GM21526 (cell line): ENCODE measurements around the gene MED15.
"Not testable (repeated sequence)": the region's sequence is repeated elsewhere in the genome, so short reads cannot be mapped to it uniquely, and the experiment has no call there.

ENCODE experiments used
- ATAC-seq: cut with Tn5 transposase; IDR thresholded peaks from one replicate; pipeline ENCODE4 v1.9.1; 2021; ENCODE audit warnings: moderate library complexity; ENCODE audit not compliant: unreplicated experiment, low FRiP score

MED15 gene

GRCh38 chr22:20591660-20592310, 84.4 kb downstream of the MED15 start:
- no peak for ATAC-seq

DNA sequence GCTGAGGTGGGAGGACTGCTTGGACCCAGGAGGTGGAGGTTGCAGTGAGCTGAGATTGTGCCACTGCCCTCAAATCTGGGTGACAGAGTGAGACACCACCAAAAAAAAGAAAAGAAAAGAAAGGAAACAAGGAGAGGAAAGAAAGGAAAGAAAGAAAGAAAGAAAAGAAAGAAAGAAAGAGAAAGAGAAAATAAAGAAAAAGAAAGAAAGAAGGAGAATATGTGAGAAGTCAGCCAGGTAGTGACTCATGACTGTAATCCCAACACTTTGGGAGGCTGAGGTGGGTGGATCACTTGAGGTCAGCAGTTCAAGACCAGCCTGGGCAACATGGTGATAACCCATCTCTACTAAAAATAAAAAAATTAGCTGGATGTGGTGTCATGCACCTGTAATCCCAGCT, 86.6 kb downstream of the MED15 start:
- ATAC-seq = not testable (repeated sequence)

- not testable (repeated sequence) for ATAC-seq
Observed at GRCh38 chr22:20594486-20594885, 87.1 kb downstream of the MED15 start.

DNA sequence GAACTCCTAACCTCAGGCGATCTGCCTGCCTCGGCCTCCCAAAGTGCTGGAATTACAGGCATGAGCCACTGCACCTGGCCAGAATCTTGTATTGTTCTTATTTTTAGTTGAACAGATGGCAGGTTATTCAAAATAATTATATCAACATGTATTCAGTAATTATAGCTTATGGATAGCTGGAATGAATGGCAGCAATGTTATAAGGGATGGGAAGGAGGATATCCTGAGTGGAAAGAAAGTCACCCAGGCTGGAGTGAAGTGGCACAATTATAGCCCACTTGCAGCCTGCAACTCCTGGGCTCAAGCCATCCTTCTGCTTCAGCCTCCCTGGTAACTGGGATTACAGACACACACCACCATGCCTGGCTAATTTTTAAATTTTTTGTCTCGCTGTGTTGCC, 88.1 kb downstream of the MED15 start:
- no peak for ATAC-seq

GRCh38 chr22:20599117-20599516, 91.7 kb downstream of the MED15 start:
- ATAC-seq = no peak

DNA sequence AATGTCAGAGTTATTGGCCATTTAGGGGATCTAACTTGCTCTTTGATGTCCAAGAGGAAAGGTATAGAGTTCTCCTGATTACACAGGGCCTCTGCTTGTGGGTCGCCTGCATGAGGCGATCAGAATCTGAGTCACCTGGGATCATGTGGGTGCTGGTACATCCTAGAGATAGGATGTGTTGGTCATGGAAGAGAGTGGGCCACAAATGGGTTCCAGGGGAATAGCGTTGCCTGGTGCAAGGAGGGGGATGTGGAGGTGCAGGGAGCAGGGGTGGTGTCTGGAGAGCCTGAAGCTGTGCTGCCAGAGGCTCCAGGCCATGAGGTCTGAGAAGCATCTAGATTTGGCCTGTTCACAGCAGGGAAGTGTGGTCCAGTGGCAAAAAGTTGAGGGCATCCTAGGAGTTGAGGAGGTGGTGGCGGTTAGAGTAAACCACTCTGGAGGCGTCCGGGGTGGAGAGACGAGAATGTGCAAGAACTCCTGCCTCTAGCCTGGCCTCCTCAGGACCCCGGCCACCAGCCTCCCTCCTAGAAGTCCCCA, 92.8 kb downstream of the MED15 start:
- no peak for ATAC-seq

DNA sequence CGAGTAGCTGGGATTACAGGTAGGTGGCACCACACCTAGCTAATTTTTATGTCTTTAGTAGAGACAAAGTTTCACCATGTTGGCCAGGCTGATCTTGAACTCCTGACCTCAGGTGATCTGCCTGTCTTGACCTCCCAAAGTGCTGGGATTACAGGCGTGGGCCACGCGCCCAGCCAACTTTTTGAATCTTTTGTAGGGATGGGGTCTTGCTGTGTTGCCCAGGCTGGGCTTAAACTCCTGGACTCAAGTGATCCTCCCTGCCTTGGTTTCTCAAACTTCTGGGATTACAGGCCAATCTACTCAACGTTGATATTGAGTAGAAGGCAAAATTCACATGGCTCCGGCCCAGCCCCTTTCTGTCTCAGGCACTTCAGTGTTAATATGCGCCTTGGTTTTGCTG, 93.9 kb downstream of the MED15 start:
- ATAC-seq = no peak

- no peak for ATAC-seq
Observed at GRCh38 chr22:20602609-20603164, 95.3 kb downstream of the MED15 start.

DNA sequence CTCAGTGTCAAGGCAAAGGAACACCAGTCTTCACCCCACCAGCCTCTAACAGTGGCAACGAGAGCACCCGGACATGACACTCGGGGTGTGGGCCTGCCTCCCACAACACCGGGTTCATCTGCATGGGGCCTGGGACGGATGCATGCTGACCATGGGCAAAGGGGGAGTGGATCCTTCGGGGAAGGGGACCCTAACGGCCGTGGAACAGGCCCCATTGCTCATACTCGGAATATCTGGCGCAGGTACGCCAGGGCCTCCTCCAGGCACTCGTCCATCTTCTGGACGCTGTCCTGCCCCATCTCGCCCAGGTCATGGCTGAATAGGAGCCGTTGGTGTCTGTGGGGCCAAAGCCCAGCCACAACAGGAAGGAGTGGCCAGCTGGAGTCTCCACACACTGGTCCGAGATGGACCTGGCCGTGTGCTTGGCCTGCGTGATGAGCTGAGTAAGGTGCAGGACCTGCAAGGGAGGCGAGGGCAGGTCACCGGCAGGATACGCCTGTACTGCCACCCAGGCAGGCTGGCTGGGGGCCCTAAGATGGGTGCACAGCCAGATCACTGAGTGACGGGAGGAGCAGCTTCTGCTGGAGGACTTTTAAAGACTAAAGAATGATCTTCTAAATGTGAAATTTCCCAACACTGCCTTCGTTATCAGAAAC, 96.8 kb downstream of the MED15 start:
- ATAC-seq = no peak

- no peak for ATAC-seq
Observed at GRCh38 chr22:20604776-20605221, 97.4 kb downstream of the MED15 start.

DNA sequence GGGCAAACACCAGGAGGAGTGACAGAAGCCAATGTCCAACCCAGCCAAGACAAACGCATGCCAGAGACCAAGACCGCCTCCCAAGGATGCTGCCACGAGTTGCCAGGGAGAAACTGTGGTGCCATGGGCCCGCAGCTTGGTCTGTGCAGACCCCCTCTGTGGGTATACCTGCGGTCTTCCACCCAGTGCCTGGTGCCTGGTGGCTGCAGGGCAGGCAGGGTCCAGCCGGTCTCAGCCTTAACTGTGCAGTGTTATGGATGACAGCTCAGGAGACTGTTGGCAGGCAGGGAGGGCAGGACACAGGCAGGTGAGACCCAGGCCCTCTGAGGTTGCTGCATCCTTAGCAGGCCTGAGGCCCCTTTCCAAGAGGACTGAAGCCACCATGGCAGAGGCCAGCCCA, 97.9 kb downstream of the MED15 start:
- ATAC-seq = no peak

- ATAC-seq = no peak
Observed at GRCh38 chr22:20606041-20606783, 98.8 kb downstream of the MED15 start.

DNA sequence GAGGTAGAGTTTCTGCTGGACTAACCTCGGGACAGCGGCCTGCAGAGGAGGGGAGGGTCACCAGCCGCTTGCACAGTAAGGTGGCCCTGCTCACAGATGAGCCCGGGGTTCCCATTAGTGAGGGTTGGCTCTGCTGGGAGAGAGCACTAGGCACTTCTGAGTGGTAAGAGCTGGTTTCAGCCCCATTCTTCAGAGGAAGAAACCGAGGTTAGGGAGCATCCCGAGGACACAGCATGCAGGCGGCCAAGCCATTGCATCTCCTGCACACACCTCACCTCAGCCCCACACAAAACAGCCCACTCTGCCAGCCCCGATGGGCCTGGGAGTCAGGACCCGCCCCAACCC, 99.3 kb downstream of the MED15 start:
- ATAC-seq = no peak

- no peak for ATAC-seq
Observed at GRCh38 chr22:20607157-20607907, 99.9 kb downstream of the MED15 start.

DNA sequence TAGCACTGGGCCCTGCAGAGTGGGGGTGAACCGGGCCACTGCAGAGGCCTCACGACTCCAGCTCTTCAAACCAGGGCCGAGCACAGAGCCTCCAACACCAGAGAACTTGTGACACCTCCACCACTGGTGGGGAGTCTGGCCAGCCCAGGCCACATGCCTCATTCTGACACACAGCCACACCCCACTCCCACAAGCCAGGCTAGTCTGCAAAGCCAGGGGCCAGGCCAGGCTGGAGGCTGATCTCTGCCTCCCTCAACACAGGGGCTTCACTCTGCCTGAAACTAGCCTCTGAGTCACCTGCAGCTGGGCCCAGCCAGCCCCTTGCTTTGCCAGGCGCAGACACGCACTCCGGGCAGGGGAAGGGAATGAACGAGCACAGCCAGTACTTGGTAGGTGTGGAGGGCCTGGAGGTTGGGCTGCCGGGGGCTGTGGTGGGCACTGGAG, 102.9 kb downstream of the MED15 start:
- no peak for ATAC-seq

- no peak for ATAC-seq
Observed at GRCh38 chr22:20610757-20611156, 103.3 kb downstream of the MED15 start.

- no peak for ATAC-seq
Observed at GRCh38 chr22:20611418-20611817, 104.0 kb downstream of the MED15 start.

DNA sequence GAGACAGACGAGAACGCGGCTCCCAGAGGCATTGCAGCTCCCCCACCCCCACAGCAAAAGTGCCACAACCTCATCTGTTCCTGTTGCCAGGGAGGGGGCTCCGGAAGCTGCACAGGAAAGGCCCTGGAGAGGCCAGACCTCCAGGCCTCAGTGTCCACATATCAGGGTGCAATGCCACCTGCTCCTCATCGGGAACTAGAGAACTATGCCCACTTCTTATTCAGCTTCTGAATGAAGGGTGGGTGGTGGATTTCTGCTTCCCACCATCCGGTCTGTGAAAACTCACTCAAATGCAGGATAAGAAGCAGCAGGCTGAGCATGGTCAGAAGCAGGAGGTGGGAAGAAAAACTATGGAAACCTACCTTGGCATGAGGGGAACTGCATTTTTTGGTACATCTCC, 105.9 kb downstream of the MED15 start:
- ATAC-seq = no peak

DNA sequence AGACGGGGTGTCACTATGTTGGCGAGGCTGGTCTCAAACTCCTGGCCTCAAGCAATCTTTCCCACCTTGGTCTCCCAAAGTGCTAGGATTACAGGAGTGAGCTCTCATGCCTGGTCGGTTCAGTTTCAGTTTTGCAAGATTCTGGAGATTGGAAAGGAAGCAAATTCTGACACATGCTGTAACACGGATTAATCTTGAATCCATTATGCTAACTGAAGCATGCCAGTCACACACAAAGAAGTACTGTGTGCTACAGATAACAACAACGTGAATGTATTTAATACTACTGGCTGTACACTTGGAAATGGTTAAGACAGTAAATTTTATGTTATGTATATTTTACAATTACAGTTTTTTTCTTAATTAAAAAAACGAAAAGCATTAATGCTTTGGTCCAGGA, 107.6 kb downstream of the MED15 start:
- no peak for ATAC-seq
